HEK293 (cell line): ENCODE data around the gene CPE.
"Not testable (repeated sequence)": the region's sequence is repeated elsewhere in the genome, so short reads cannot be mapped to it uniquely, and the experiment has no call there.

Source experiments
- CTCF ChIA-PET: fragments of 350-600 bp; formaldehyde crosslinking; extraction: SDS; loops from one replicate; lab custom pipeline; 2021; ENCODE audit warnings: antibody characterized with exemption; lab: Yijun Ruan, JAX
- POLR2A ChIA-PET: fragments of 300-600 bp; formaldehyde crosslinking; extraction: SDS; loops from one replicate; lab custom pipeline; 2020; ENCODE audit warnings: antibody characterized with exemption, inconsistent platforms; lab: Yijun Ruan, JAX
- H3K27ac ChIP-seq: fragments of 200-500 bp; sonication (Bioruptor generic); 2 replicates; pipeline ENCODE4 v1.5.1; 2014; ENCODE audit warnings: low read depth, low read length, control low read depth, inconsistent platforms; ENCODE audit errors: extremely low read depth
- H3K36me3 ChIP-seq, 2 experiments: fragments of 200-500 bp in 1 of 2; sonication (Bioruptor generic) in 1 of 2; 1 replicate in 1 of 2; 2 replicates in 1 of 2; pipeline ENCODE4 v1.5.1; 2014 to 2017; ENCODE audit warnings: inconsistent platforms in 2 of 2, low read length in 2 of 2; ENCODE audit not compliant: control insufficient read depth in 2 of 2, insufficient read depth in 1 of 2
- H3K4me1 ChIP-seq: fragments of 200-500 bp; sonication (Bioruptor generic); 2 replicates; pipeline ENCODE4 v1.5.1; 2014; ENCODE audit warnings: mild to moderate bottlenecking, low read length, inconsistent platforms; ENCODE audit not compliant: control insufficient read depth, insufficient read depth
- H3K4me3 ChIP-seq: 2 replicates; pipeline ENCODE4 v1.5.1; 2011; ENCODE audit warnings: low read depth, mild to moderate bottlenecking, control low read depth, low read length, moderate library complexity
- H3K9me3 ChIP-seq: fragments of 200-500 bp; sonication (Bioruptor generic); 2 replicates; pipeline ENCODE4 v1.5.1; 2014; ENCODE audit warnings: low read depth, low read length, inconsistent platforms; ENCODE audit not compliant: control insufficient read depth, insufficient read depth
- CTCF ChIP-seq: fragments of 450-650 bp; formaldehyde crosslinking; IDR thresholded peaks from 2 replicates; pipeline ENCODE4 v1.5.1; 2016; ENCODE audit warnings: missing biosample characterization, missing genetic modification characterization
- TSHZ1 ChIP-seq: fragments of 450-650 bp; formaldehyde crosslinking; IDR thresholded peaks from 2 replicates; pipeline ENCODE4 v1.5.1; 2016; ENCODE audit warnings: missing biosample characterization, missing genetic modification characterization, borderline replicate concordance
- ZFHX2 ChIP-seq: fragments of 450-650 bp; formaldehyde crosslinking; conservative IDR thresholded peaks from 2 replicates; pipeline ENCODE4 v1.5.1; 2016; ENCODE audit warnings: missing biosample characterization, missing genetic modification characterization
- ZIC2 ChIP-seq: fragments of 450-650 bp; formaldehyde crosslinking; IDR thresholded peaks from 2 replicates; pipeline ENCODE4 v1.5.1; 2016; ENCODE audit warnings: missing biosample characterization, missing genetic modification characterization
- ZNF133 ChIP-seq: fragments of 450-650 bp; formaldehyde crosslinking; IDR thresholded peaks from 2 replicates; pipeline ENCODE4 v1.5.1; 2016; ENCODE audit warnings: missing biosample characterization, missing genetic modification characterization
- ZNF214 ChIP-seq: fragments of 450-650 bp; formaldehyde crosslinking; IDR thresholded peaks from 2 replicates; pipeline ENCODE4 v1.5.1; 2017; ENCODE audit warnings: missing biosample characterization, mild to moderate bottlenecking, missing genetic modification characterization, borderline replicate concordance
- ZNF223 ChIP-seq: fragments of 450-650 bp; formaldehyde crosslinking; IDR thresholded peaks from 2 replicates; pipeline ENCODE4 v1.5.1; 2016; ENCODE audit warnings: missing biosample characterization, missing genetic modification characterization
- ZNF24 ChIP-seq: fragments of 450-650 bp; formaldehyde crosslinking; IDR thresholded peaks from 2 replicates; pipeline ENCODE4 v1.5.1; 2016; ENCODE audit warnings: missing biosample characterization, missing genetic modification characterization
- ZNF248 ChIP-seq: fragments of 450-650 bp; formaldehyde crosslinking; IDR thresholded peaks from 2 replicates; pipeline ENCODE4 v1.5.1; 2017; ENCODE audit warnings: missing biosample characterization, missing genetic modification characterization
- ZNF292 ChIP-seq: fragments of 450-650 bp; formaldehyde crosslinking; IDR thresholded peaks from 2 replicates; pipeline ENCODE4 v1.5.1; 2016; ENCODE audit warnings: low read depth, missing biosample characterization, missing genetic modification characterization, borderline replicate concordance
- ZNF335 ChIP-seq: fragments of 450-650 bp; formaldehyde crosslinking; conservative IDR thresholded peaks from 2 replicates; pipeline ENCODE4 v1.5.1; 2016; ENCODE audit warnings: missing biosample characterization, missing genetic modification characterization
- ZNF366 ChIP-seq: fragments of 450-650 bp; formaldehyde crosslinking; conservative IDR thresholded peaks from 2 replicates; pipeline ENCODE4 v1.5.1; 2016; ENCODE audit warnings: missing biosample characterization, missing genetic modification characterization
- ZNF37A ChIP-seq: fragments of 450-650 bp; IDR thresholded peaks from 2 replicates; pipeline ENCODE4 v1.5.1; 2018; ENCODE audit warnings: missing biosample characterization, missing genetic modification characterization
- ZNF433 ChIP-seq: fragments of 450-650 bp; formaldehyde crosslinking; IDR thresholded peaks from 2 replicates; pipeline ENCODE4 v1.5.1; 2016; ENCODE audit warnings: missing biosample characterization, missing genetic modification characterization, low read depth
- ZNF549 ChIP-seq: fragments of 450-650 bp; IDR thresholded peaks from 2 replicates; pipeline ENCODE4 v1.5.1; 2018; ENCODE audit warnings: missing biosample characterization, missing genetic modification characterization, mild to moderate bottlenecking, inconsistent platforms, moderate library complexity
- ZNF610 ChIP-seq: fragments of 450-650 bp; formaldehyde crosslinking; IDR thresholded peaks from 2 replicates; pipeline ENCODE4 v1.5.1; 2016; ENCODE audit warnings: missing biosample characterization, missing genetic modification characterization, borderline replicate concordance
- ZNF623 ChIP-seq: fragments of 450-650 bp; formaldehyde crosslinking; IDR thresholded peaks from 2 replicates; pipeline ENCODE4 v1.5.1; 2016; ENCODE audit warnings: missing biosample characterization, missing genetic modification characterization
- TF ChIP-seq, protein P1 (sequence below): fragments of 450-650 bp; formaldehyde crosslinking; IDR thresholded peaks from 2 replicates; pipeline ENCODE4 v1.5.1; 2017; ENCODE audit warnings: missing biosample characterization, missing genetic modification characterization
- TF ChIP-seq, protein P2 (sequence below): fragments of 450-650 bp; formaldehyde crosslinking; IDR thresholded peaks from 2 replicates; pipeline ENCODE4 v1.5.1; 2016; ENCODE audit warnings: missing biosample characterization, missing genetic modification characterization
- TF ChIP-seq, protein P3 (sequence below): fragments of 450-650 bp; formaldehyde crosslinking; IDR thresholded peaks from 2 replicates; pipeline ENCODE4 v1.5.1; 2016; ENCODE audit warnings: missing biosample characterization, missing genetic modification characterization
- TF ChIP-seq, protein P4 (sequence below): fragments of 450-650 bp; formaldehyde crosslinking; IDR thresholded peaks from 2 replicates; pipeline ENCODE4 v1.5.1; 2016; ENCODE audit warnings: missing biosample characterization, missing genetic modification characterization

CPE gene

GRCh38 chr4:165453140-165453539 is 74.3 kb downstream of the CPE start:
- not testable (repeated sequence) for H3K4me1 ChIP-seq
- peak; percentile 77 for TF ChIP-seq ZNF366 (tag by site-specific recombination)
- TF ChIP-seq, all 188 proteins: peak for 1; not testable (repeated sequence) for 187
- CTCF ChIA-PET: interaction anchor here (1.0 kb wide), 2 partner anchors 12 to 322 kb away, joined by 3 to 4 read pairs; no protein-coding TSS in a partner anchor
- H3K4me3 ChIP-seq, H3K9me3 ChIP-seq, POLR2A ChIA-PET, H3K27ac ChIP-seq, H3K36me3 ChIP-seq: not testable (repeated sequence)

DNA sequence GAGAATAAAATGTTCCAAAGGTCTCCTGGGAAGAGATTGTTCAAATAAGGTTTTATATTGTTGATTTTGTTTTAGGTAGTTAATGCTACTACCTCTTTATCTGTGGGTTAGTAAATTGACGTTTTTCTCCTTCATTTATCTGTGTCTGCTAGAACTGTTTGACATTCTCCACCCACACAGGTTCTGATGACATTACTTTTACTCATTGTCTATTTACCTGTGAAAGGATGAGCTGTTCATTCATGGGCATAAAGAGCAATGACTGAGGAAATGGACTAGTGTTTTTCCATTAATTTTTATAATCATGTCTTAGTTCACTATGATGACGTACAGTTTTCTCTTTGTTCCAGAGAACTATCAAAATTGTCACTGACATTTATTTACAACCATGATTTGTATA is 75.6 kb downstream of the CPE start:
- Histone ChIP-seq H3K4me3 (no peak overlapping the region), H3K27ac (no peak overlapping the region), H3K9me3 (no peaks in the 10 kb centered on the region), H3K36me3 (no peaks in the 10 kb centered on the region), H3K4me1 (no peaks in the 10 kb centered on the region)
- TF ChIP-seq ZNF214 (tag by site-specific recombination) (no peak), ZNF433 (tag by site-specific recombination) (no peak), ZNF37A (tag by site-specific recombination) (no peak), ZNF292 (no peak), ZFHX2 (tag by site-specific recombination) (no peak), CTCF (tag by site-specific recombination) (no peak), ZIC2 (no peak), ZNF133 (tag by site-specific recombination) (no peak), ZNF610 (tag by site-specific recombination) (no peak), TSHZ1 (no peak), ZNF335 (no peak), ZNF549 (tag by site-specific recombination) (no peak), ZNF24 (tag by site-specific recombination) (no peak), ZNF223 (tag by site-specific recombination) (no peak), ZNF248 (tag by site-specific recombination) (no peak), ZNF623 (tag by site-specific recombination) (no peak)
- TF ChIP-seq, protein P1, sequence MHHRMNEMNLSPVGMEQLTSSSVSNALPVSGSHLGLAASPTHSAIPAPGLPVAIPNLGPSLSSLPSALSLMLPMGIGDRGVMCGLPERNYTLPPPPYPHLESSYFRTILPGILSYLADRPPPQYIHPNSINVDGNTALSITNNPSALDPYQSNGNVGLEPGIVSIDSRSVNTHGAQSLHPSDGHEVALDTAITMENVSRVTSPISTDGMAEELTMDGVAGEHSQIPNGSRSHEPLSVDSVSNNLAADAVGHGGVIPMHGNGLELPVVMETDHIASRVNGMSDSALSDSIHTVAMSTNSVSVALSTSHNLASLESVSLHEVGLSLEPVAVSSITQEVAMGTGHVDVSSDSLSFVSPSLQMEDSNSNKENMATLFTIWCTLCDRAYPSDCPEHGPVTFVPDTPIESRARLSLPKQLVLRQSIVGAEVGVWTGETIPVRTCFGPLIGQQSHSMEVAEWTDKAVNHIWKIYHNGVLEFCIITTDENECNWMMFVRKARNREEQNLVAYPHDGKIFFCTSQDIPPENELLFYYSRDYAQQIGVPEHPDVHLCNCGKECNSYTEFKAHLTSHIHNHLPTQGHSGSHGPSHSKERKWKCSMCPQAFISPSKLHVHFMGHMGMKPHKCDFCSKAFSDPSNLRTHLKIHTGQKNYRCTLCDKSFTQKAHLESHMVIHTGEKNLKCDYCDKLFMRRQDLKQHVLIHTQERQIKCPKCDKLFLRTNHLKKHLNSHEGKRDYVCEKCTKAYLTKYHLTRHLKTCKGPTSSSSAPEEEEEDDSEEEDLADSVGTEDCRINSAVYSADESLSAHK: no peak
- TF ChIP-seq, protein P2, sequence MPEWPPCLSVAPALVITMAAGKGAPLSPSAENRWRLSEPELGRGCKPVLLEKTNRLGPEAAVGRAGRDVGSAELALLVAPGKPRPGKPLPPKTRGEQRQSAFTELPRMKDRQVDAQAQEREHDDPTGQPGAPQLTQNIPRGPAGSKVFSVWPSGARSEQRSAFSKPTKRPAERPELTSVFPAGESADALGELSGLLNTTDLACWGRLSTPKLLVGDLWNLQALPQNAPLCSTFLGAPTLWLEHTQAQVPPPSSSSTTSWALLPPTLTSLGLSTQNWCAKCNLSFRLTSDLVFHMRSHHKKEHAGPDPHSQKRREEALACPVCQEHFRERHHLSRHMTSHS (tag by site-specific recombination): no peak
- TF ChIP-seq, protein P3, sequence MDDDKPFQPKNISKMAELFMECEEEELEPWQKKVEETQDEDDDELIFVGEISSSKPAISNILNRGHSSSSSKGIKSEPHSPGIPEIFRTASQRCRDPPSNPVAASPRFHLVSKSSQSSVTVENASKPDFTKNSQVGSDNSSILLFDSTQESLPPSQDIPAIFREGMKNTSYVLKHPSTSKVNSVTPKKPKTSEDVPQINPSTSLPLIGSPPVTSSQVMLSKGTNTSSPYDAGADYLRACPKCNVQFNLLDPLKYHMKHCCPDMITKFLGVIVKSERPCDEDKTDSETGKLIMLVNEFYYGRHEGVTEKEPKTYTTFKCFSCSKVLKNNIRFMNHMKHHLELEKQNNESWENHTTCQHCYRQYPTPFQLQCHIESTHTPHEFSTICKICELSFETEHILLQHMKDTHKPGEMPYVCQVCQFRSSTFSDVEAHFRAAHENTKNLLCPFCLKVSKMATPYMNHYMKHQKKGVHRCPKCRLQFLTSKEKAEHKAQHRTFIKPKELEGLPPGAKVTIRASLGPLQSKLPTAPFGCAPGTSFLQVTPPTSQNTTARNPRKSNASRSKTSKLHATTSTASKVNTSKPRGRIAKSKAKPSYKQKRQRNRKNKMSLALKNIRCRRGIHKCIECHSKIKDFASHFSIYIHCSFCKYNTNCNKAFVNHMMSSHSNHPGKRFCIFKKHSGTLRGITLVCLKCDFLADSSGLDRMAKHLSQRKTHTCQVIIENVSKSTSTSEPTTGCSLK (tag by site-specific recombination): no peak
- TF ChIP-seq, protein P4, sequence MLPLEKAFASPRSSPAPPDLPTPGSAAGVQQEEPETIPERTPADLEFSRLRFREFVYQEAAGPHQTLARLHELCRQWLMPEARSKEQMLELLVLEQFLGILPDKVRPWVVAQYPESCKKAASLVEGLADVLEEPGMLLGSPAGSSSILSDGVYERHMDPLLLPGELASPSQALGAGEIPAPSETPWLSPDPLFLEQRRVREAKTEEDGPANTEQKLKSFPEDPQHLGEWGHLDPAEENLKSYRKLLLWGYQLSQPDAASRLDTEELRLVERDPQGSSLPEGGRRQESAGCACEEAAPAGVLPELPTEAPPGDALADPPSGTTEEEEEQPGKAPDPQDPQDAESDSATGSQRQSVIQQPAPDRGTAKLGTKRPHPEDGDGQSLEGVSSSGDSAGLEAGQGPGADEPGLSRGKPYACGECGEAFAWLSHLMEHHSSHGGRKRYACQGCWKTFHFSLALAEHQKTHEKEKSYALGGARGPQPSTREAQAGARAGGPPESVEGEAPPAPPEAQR (tag by site-specific recombination): no peak
- ChIA-PET CTCF (no interaction called here), POLR2A (no interaction called here)
